Activated CD8-positive, alpha-beta memory T cell treated with anti-CD3 and anti-CD28 coated beads, Interleukin-2, amount 10 ng/mL, durations not matched to agents 7 days and 5 days (primary cell): Measurements from ENCODE around the gene GPRC5A. TPM values are rescaled to one million over a fixed set of nuclear protein-coding genes. Genes with fewer than 3 reads are reported as not detected.

ENCODE experiments used
- total RNA-seq, 2 experiments: library from RNA; stranded (reverse); gene quantifications; one replicate each; pipeline ENCODE4 v1.2.3, GENCODE V29; 2021

The GPRC5A gene
- total RNA-seq, 2 experiments from 2014 or later: not detected

Other genes with a start within 250 kb of the GPRC5A start
- gene GPR19, start 195.4 kb upstream of the GPRC5A start, total RNA-seq: 10 to 100 TPM; 15.1 to 16.8 TPM
- gene CDKN1B, start 174.2 kb upstream of the GPRC5A start, total RNA-seq: 100 to 1,000 TPM in 1 of 2 experiments, 10 to 100 TPM in 1; 99.2 to 105 TPM
- 10 to 100 TPM in 1 of 2 experiments, 1 to 10 TPM in 1; 7.2 to 13.5 TPM for gene APOLD1, start 105.9 kb upstream of the GPRC5A start, total RNA-seq
- 10 to 100 TPM; 56.0 to 68.0 TPM for gene DDX47, start 78.2 kb upstream of the GPRC5A start, total RNA-seq
- not detected for gene GPRC5D, start 60.6 kb downstream of the GPRC5A start, total RNA-seq
- 1 to 10 TPM; 8.9 to 9.7 TPM for gene HEBP1, start 108.7 kb downstream of the GPRC5A start, total RNA-seq
- gene FAM234B, start 152.8 kb downstream of the GPRC5A start, total RNA-seq: 1 to 10 TPM; 4.7 to 5.0 TPM
- gene GSG1, start 212.1 kb downstream of the GPRC5A start, total RNA-seq: not detected